ENCODE results near the gene CCDC194.

DNA sequence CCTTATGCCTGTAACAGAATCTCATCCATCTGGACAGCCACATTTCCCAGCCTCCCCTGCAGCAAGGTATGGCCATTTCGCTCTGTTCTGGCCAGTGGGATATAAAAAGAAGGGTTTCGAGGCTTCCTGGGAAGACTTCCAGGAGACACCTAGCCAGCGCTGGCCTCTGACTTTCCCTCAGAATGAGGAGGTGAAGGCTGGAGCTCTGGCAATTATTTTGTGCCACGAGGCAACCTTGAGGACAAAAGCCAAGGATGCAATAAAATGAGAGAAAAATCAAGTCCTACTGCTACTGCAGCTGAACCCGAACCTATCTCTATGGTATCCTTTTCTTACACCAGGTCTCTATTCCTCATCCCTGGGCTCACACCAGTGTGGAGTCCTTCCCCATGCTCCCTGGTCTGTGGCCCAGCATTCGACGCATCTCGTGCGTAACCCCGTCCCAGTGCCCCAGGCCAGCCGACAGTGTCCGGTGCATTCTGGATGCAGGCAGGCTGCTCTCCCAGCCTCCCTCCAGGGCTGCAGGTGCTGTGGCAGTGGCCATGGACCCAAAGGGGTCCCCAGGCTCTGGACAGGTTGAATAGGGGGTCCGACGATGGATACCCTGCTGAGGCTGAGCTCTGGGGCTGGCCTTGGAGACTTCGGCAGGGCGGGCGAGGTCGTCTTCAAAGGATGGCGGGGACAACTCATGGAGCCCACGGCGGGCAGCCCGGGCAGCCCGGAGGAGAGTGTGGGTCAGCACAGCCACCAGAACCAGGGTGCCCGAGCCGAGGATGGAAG, 42.3 kb upstream of the CCDC194 start:
- TF ChIP-seq CTCF (tag by site-specific recombination; IDR thresholded peaks at IDR 0.05): no peak
- TF ChIP-seq YY1 (tag by site-specific recombination; IDR thresholded peaks at IDR 0.05): no peak
- no peak for TF ChIP-seq REPIN1 (tag by site-specific recombination; IDR thresholded peaks at IDR 0.05; ENCODE audit: low read depth)
- TF ChIP-seq TCF7L2 (IDR thresholded peaks at IDR 0.05; ENCODE audit: borderline replicate concordance, low read depth, low read length): no peak
- TF ChIP-seq ZNF26 (tag by site-specific recombination; IDR thresholded peaks at IDR 0.05): no peak
- no peak for TF ChIP-seq ZXDB (tag by site-specific recombination; IDR thresholded peaks at IDR 0.05)
